Suprapubic skin (tissue), 4 donors: ENCODE measurements around the gene CLBA1. TPM values are rescaled to one million over a fixed set of nuclear protein-coding genes. Genes with fewer than 3 reads are reported as not detected.

Experiments used
- DNase-seq, 2 donors: peaks; one replicate each; pipeline ENCODE4 v3.0.0-alpha.2; 2019; ENCODE audit warnings: low spot score in 2 of 2
- H3K27ac ChIP-seq: fragments of 200-600 bp; sonication (generic); one replicate; pipeline ENCODE4 v1.5.1; 2019
- H3K27me3 ChIP-seq: fragments of 200-600 bp; sonication (generic); one replicate; pipeline ENCODE4 v1.5.1; 2019
- H3K36me3 ChIP-seq: fragments of 200-600 bp; sonication (generic); one replicate; pipeline ENCODE4 v1.5.1; 2019
- H3K4me1 ChIP-seq: fragments of 200-600 bp; sonication (generic); one replicate; pipeline ENCODE4 v1.5.1; 2019
- H3K4me3 ChIP-seq: fragments of 200-600 bp; sonication (generic); one replicate; pipeline ENCODE4 v1.5.1; 2019; ENCODE audit warnings: mild to moderate bottlenecking
- H3K9me3 ChIP-seq: fragments of 200-600 bp; sonication (generic); one replicate; pipeline ENCODE4 v1.5.1; 2019
- EP300 ChIP-seq: sonication (generic); formaldehyde crosslinking; IDR thresholded peaks from one replicate; pipeline ENCODE4 v1.6.1; 2017; ENCODE audit warnings: antibody characterized with exemption
- POLR2A ChIP-seq, 2 donors: fragments of 450-650 bp; IDR thresholded peaks; one replicate each; pipeline ENCODE4 v1.6.1; 2017; ENCODE audit warnings: antibody characterized with exemption in 2 of 2, mild to moderate bottlenecking in 2 of 2, moderate library complexity in 2 of 2
- POLR2AphosphoS5 ChIP-seq, 3 donors: sonication (generic); formaldehyde crosslinking; IDR thresholded peaks; one replicate each; pipeline ENCODE4 v1.6.1; 2017; ENCODE audit warnings: antibody characterized with exemption in 3 of 3
- WGBS: methylation state at CpG from one replicate; pipeline ENCODE4 v1.1.5; 2018; 5-methylcytosine and 5-hydroxymethylcytosine counted together
- total RNA-seq, 4 donors: library from RNA; depleted of rRNA; stranded (reverse); fragments of >200 nt; gene quantifications; one replicate each; pipeline ENCODE4 v1.1.0, GENCODE V29; 2016
- TF ChIP-seq, protein P1 (sequence below), 2 donors: fragments of 200-600 bp in 1 of 2; fragments of 450-650 bp in 1 of 2; sonication (generic) in 1 of 2; IDR thresholded peaks; one replicate each; pipeline ENCODE4 v1.5.1; 2016 to 2019; ENCODE audit warnings: antibody characterized with exemption in 2 of 2, mild to moderate bottlenecking in 1 of 2, moderate library complexity in 1 of 2

Gene CLBA1
- total RNA-seq, 4 donors from 2014 or later = 6.3 to 10.9 (median 9.1) TPM

DNA sequence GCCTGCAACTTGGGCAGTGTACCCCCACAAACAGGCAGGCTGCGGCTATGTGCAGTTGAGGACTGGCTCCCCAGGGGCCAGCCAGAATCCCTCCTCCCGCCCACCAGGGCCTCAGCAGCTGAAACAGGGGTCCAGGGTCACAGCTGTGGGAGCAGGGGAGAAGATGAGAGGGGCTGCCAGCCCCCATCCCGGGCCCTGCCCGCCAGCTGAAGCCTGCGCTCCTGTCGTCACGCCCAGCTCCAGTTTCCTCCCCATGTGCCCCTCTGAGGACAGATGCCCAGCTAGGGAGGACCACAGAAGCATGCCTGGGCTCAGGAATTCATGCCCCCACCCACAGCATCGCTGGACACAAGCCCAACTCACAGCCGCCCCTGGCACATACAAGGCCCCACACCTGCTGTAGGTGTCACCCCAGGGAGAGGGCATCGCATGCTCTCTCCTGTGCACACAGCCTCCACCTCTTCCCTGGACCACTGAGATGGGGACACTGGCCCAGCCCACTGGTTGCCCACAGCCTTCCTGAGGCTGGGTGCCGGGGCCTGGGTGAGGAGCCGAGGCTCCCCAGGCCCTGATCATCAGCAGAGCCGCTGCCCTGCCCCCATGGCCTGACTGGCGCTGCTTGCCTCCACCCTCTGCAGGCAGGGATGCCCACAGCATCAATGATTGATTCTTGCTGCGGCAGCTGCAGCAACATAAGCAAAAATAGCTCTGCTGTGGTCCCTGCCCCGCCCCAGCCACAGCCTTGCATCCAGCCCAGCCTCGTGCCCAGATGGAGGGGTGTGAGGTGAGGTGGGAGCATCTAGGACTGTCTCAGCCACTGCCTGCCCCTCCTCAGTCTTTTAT, 3.7 kb upstream of the CLBA1 start:
- H3K4me3 ChIP-seq = no peak overlapping the region
- peaks cover 30% of the 10 kb centered on the region for H3K4me1 ChIP-seq
- no peak for TF ChIP-seq POLR2A (IDR thresholded peaks at IDR 0.05)
- no peak for TF ChIP-seq EP300
- no peak for TF ChIP-seq POLR2AphosphoS5 (IDR thresholded peaks at IDR 0.05)
- TF ChIP-seq, protein P1, sequence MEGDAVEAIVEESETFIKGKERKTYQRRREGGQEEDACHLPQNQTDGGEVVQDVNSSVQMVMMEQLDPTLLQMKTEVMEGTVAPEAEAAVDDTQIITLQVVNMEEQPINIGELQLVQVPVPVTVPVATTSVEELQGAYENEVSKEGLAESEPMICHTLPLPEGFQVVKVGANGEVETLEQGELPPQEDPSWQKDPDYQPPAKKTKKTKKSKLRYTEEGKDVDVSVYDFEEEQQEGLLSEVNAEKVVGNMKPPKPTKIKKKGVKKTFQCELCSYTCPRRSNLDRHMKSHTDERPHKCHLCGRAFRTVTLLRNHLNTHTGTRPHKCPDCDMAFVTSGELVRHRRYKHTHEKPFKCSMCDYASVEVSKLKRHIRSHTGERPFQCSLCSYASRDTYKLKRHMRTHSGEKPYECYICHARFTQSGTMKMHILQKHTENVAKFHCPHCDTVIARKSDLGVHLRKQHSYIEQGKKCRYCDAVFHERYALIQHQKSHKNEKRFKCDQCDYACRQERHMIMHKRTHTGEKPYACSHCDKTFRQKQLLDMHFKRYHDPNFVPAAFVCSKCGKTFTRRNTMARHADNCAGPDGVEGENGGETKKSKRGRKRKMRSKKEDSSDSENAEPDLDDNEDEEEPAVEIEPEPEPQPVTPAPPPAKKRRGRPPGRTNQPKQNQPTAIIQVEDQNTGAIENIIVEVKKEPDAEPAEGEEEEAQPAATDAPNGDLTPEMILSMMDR (IDR thresholded peaks at IDR 0.05) = no peak
- H3K27ac ChIP-seq = no peak overlapping the region
- H3K36me3 ChIP-seq = no peaks in the 10 kb centered on the region
- H3K9me3 ChIP-seq = no peaks in the 10 kb centered on the region
- 86% methylated on average over 1 of the region's 17 CpGs for WGBS
- DNase-seq = peak; percentile 53 to 72
- H3K27me3 ChIP-seq = no peaks in the 10 kb centered on the region

DNA sequence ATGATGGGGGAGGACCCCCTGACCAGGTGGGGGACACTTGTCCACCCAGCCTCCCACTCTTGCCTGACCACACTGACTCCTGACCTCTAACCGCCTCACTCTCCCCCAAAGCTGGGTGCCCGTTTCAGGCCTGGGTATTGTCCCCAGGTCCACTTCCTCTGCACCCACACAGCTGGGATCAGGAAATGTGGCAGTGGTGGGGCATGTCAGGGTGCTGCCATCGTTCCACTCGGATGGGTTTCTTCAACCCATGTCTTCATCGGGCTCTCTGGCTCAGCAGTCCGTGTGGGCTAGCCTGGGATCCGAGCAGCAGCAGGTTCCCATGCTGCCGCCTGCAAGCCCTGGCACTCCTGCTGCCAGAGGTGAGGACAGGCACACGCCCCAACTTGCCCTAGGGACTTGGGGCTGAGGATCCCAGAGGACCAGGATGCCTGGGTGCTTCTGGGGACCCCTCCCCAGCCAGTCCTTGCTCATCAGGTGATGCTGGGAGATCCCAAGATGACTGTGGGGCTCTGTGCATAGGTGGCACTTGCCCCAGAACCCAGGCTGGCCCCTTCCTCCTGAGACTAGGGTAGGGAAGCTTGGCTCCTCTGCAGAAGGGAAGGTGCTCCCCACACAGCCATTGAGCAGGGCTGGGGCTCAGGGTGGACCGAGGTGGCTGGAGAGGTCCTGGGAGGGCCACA, 2.9 kb upstream of the CLBA1 start:
- WGBS = 82% methylated on average over 8 of the region's 10 CpGs
- Histone ChIP-seq H3K27me3 (no peaks in the 10 kb centered on the region), H3K27ac (no peak overlapping the region), H3K9me3 (no peaks in the 10 kb centered on the region), H3K4me1 (peaks cover 26% of the 10 kb centered on the region), H3K36me3 (no peaks in the 10 kb centered on the region), H3K4me3 (no peak overlapping the region)
- peak; percentile 62 to 67 for DNase-seq
- TF ChIP-seq POLR2AphosphoS5 (IDR thresholded peaks at IDR 0.05) (no peak), EP300 (no peak), POLR2A (IDR thresholded peaks at IDR 0.05) (no peak)
- TF ChIP-seq, protein P1 (IDR thresholded peaks at IDR 0.05) = no peak

DNA sequence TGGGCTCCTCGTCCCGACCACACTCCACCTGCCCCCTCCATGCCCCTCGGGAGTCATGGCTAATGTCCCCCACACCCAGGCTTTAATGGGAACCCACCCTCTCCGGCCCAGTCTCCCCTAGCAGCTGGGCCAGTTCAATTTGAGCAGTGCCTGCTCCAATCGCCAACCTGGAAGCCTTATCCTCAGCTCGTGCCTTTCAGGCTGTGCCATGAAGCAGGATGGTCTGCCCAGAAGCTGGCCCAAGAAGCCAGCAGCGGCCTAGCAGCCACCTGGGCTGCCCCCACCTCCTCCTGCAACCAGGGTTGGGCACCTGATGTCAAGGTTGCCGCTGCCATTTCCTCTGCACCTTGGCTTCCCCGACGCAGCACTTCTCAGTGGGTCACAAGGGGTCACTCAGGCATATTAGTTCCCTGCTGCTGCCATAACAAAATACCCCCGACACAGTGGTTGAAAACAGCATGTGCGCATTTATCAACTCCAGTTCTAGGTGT, 2.3 kb upstream of the CLBA1 start:
- DNase-seq = peak; percentile 59 to 67
- no peak overlapping the region for H3K4me3 ChIP-seq
- H3K27me3 ChIP-seq = no peaks in the 10 kb centered on the region
- H3K9me3 ChIP-seq = no peaks in the 10 kb centered on the region
- no peak for TF ChIP-seq POLR2A (IDR thresholded peaks at IDR 0.05)
- TF ChIP-seq, protein P1 (IDR thresholded peaks at IDR 0.05) = no peak
- no peak for TF ChIP-seq POLR2AphosphoS5 (IDR thresholded peaks at IDR 0.05)
- no peak for TF ChIP-seq EP300
- H3K27ac ChIP-seq = no peak overlapping the region
- no peaks in the 10 kb centered on the region for H3K36me3 ChIP-seq
- WGBS = 81% methylated on average over 5 of the region's 12 CpGs
- peaks cover 22% of the 10 kb centered on the region for H3K4me1 ChIP-seq

DNA sequence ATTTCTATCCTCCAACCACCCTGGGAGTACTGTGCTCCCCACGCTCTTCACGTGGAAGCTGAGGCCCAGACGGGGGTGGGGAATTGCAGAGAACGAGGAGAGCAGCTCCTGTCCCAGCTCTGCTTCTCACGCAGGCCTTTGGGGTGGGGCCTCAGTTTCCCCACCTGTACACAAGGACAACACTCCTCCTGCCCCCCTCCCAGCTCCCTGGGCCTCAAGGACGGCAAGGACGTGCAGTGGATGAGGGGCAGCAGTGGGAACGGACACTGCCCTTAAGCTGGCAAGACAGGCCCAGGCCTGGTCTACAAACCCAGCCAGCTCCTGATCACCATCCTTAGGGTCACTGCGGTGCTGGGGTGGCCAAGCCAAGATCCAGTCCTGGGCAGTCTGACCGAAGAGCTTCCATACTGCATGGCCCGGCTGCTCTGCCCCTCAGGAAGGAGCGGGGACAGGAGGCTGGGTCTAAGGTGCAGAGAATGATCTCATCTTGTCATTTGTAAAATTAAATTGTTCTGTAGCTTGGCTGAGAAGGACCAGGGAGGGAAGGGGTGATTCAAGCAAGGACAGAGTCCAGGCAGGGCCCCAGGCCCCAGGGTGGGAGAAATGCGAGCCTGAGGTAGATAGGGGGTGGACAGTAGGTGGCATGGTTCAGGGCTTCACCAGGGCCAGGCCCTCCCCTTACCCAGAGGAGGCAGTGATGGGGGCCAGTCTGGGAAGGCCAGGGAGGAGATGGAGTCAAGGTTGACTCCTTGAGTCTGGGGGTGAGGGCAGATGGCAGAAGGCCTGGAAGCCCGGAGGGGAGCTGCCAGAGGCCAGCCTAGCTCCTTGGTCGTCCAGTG, 1.3 kb upstream of the CLBA1 start:
- Histone ChIP-seq H3K27me3 (no peaks in the 10 kb centered on the region), H3K4me3 (no peak overlapping the region), H3K36me3 (no peaks in the 10 kb centered on the region), H3K27ac (no peak overlapping the region), H3K4me1 (peaks cover 16% of the 10 kb centered on the region), H3K9me3 (no peaks in the 10 kb centered on the region)
- peak; percentile 59 to 77 for DNase-seq
- WGBS = 95% methylated on average over 10 of the region's 15 CpGs
- TF ChIP-seq, protein P1 (IDR thresholded peaks at IDR 0.05) = no peak
- TF ChIP-seq POLR2A (IDR thresholded peaks at IDR 0.05) (no peak), POLR2AphosphoS5 (IDR thresholded peaks at IDR 0.05) (no peak), EP300 (no peak)
